Sigmoid colon (tissue), 7 donors: ENCODE results near the gene RSAD1. TPM values are rescaled to one million over a fixed set of nuclear protein-coding genes. Genes with fewer than 3 reads are reported as not detected.

Experiments
- DNase-seq: peaks from one replicate; pipeline ENCODE4 v3.0.0-alpha.2; 2019
- H3K27ac ChIP-seq, 4 donors: fragments of 200-600 bp; sonication (generic); one replicate each; pipeline ENCODE4 v1.5.1; 2016 to 2019; ENCODE audit warnings: mild to moderate bottlenecking in 1 of 4
- H3K27me3 ChIP-seq, 3 donors: fragments of 200-600 bp; sonication (generic); one replicate each; pipeline ENCODE4 v1.5.1; 2019; ENCODE audit warnings: mild to moderate bottlenecking in 1 of 3
- H3K36me3 ChIP-seq, 4 donors: fragments of 200-600 bp; sonication (generic); one replicate each; pipeline ENCODE4 v1.5.1; 2016 to 2019
- H3K4me1 ChIP-seq, 4 donors: fragments of 200-600 bp; sonication (generic); one replicate each; pipeline ENCODE4 v1.5.1; 2017 to 2019
- H3K4me3 ChIP-seq, 4 donors: fragments of 200-600 bp; sonication (generic); one replicate each; pipeline ENCODE4 v1.5.1; 2017 to 2019; ENCODE audit warnings: mild to moderate bottlenecking in 2 of 4, moderate library complexity in 1 of 4
- H3K9me3 ChIP-seq, 4 donors: fragments of 200-600 bp in 3 of 4; sonication (generic) in 3 of 4; one replicate each; pipeline versions ENCODE4 v1.5.1 to v1.6.1; 2013 to 2019
- EP300 ChIP-seq, 4 donors: sonication (generic); formaldehyde crosslinking; IDR thresholded peaks; one replicate each; pipeline ENCODE4 v1.6.1; 2017; ENCODE audit warnings: antibody characterized with exemption in 4 of 4
- POLR2A ChIP-seq, 2 donors: fragments of 450-650 bp; IDR thresholded peaks; one replicate each; pipeline ENCODE4 v1.6.1; 2016; ENCODE audit warnings: antibody characterized with exemption in 2 of 2, mild to moderate bottlenecking in 2 of 2, moderate library complexity in 2 of 2
- POLR2AphosphoS5 ChIP-seq, 4 donors: sonication (generic); formaldehyde crosslinking; IDR thresholded peaks; one replicate each; pipeline ENCODE4 v1.6.1; 2017; ENCODE audit warnings: antibody characterized with exemption in 4 of 4
- WGBS, 2 donors: extraction: QIAGEN DNeasy Blood & Tissue Kit; methylation state at CpG; one replicate each; pipeline ENCODE4 v1.1.7; 2013; 5-methylcytosine and 5-hydroxymethylcytosine counted together
- intact Hi-C: fragments of 100-400 bp; cut with DNase I; formaldehyde crosslinking; loops from one replicate; pipeline ENCODE4 v1.15.1; 2023
- polyA plus RNA-seq, 3 donors: library from polyadenylated mRNA; stranded (reverse); fragments of 200-250 nt; gene quantifications; one replicate each; pipeline ENCODE4 v1.2.3, GENCODE V29; 2013
- total RNA-seq, 4 donors: library from RNA; depleted of rRNA; stranded (reverse); fragments of >200 nt; gene quantifications; one replicate each; pipeline ENCODE4 v1.1.0, GENCODE V29; 2016
- TF ChIP-seq, protein P1 (sequence below), 4 experiments: fragments of 450-650 bp in 3 of 4; fragments of 200-600 bp in 1 of 4; IDR thresholded peaks; one replicate each; pipeline ENCODE4 v1.5.1; 2016 to 2019; ENCODE audit warnings: antibody characterized with exemption in 4 of 4, mild to moderate bottlenecking in 3 of 4, moderate library complexity in 2 of 4
- donor health status: healthy with polysubstance abuse.
- donor health status: Bipolar disorder and iron deficiency.
- donor health status: healthy.

Gene RSAD1
- total and polyA plus RNA-seq, 7 donors, result 18.6 to 33.6 (median 23.2) TPM

DNA sequence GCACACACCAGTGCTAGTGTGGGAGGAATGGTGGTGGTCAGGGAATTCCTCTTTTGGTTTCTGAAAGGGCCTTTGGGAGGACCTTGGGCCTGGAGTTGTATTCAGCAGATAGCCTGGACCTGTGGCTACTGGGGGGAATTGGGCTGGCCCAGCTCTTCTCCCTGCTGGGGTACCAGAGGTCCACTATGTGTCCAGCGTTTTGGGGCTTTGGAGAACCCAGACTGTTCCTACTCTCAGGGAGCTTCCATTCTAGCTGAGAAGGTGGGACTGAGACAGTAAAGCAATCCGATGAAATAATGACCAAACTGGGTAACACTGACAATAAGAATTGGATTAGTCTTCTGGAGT is 56.3 kb downstream of the RSAD1 start:
- WGBS, 2 donors, result 76 to 97% methylated on average over 2 of the region's 2 CpGs
- peaks cover 12 to 52% (median 40%) of the 10 kb centered on the region in 3 donors for H3K27me3 ChIP-seq
- no peak overlapping the region for H3K27ac ChIP-seq
- peaks cover 0 to 24% (median 20%) of the 10 kb centered on the region in 4 donors for H3K4me1 ChIP-seq
- no peaks in the 10 kb centered on the region for H3K36me3 ChIP-seq
- intact Hi-C loops, result no loop called here
- no peaks in the 10 kb centered on the region for H3K9me3 ChIP-seq
- TF ChIP-seq POLR2AphosphoS5 (IDR thresholded peaks at IDR 0.05), result no peak
- no peak for TF ChIP-seq EP300 (IDR thresholded peaks at IDR 0.05)
- TF ChIP-seq, protein P1, sequence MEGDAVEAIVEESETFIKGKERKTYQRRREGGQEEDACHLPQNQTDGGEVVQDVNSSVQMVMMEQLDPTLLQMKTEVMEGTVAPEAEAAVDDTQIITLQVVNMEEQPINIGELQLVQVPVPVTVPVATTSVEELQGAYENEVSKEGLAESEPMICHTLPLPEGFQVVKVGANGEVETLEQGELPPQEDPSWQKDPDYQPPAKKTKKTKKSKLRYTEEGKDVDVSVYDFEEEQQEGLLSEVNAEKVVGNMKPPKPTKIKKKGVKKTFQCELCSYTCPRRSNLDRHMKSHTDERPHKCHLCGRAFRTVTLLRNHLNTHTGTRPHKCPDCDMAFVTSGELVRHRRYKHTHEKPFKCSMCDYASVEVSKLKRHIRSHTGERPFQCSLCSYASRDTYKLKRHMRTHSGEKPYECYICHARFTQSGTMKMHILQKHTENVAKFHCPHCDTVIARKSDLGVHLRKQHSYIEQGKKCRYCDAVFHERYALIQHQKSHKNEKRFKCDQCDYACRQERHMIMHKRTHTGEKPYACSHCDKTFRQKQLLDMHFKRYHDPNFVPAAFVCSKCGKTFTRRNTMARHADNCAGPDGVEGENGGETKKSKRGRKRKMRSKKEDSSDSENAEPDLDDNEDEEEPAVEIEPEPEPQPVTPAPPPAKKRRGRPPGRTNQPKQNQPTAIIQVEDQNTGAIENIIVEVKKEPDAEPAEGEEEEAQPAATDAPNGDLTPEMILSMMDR (IDR thresholded peaks at IDR 0.05), result no peak
- no peak for TF ChIP-seq POLR2A (IDR thresholded peaks at IDR 0.05)
- no peak for DNase-seq
- no peak overlapping the region for H3K4me3 ChIP-seq

DNA sequence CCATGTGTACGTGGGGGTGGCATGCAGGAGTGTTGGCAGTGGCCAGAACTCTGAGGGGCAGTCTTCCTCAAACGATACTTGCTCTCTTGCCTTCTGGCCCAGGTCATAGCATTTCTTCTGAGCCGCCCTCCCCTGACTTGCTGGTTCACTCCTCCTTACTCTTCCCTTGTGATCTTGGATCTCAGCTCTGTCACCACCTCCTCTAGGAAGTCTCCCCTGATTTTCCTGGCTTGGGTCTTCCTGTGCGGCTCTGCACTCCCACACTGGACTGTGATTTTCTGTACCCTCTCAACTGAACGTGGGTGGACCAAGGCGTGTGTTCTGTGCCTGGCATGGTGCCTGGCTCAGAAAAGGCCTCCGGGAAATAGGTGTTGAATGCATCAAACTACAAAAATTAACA is 56.7 kb downstream of the RSAD1 start:
- whole genome bisulfite sequencing, 2 donors, result 70 to 86% methylated on average over 7 of the region's 7 CpGs
- H3K36me3 ChIP-seq, result no peaks in the 10 kb centered on the region
- H3K4me1 ChIP-seq, result peaks cover 0 to 24% (median 20%) of the 10 kb centered on the region in 4 donors
- peaks cover 12 to 47% (median 40%) of the 10 kb centered on the region in 3 donors for H3K27me3 ChIP-seq
- DNase-seq, result no peak
- no peak overlapping the region for H3K4me3 ChIP-seq
- no peak overlapping the region for H3K27ac ChIP-seq
- TF ChIP-seq POLR2A (IDR thresholded peaks at IDR 0.05) (no peak), POLR2AphosphoS5 (IDR thresholded peaks at IDR 0.05) (no peak), EP300 (IDR thresholded peaks at IDR 0.05) (no peak)
- TF ChIP-seq, protein P1 (IDR thresholded peaks at IDR 0.05), result no peak
- intact Hi-C loops, result no loop called here
- no peaks in the 10 kb centered on the region for H3K9me3 ChIP-seq

Other genes with a start within 250 kb of the RSAD1 start
- gene TMEM92, start 204.4 kb upstream of the RSAD1 start, total RNA-seq, result not detected
- 1 to 10 TPM; 2.5 to 9.7 (median 3.6) TPM for gene TMEM92, start 204.4 kb upstream of the RSAD1 start, polyA plus RNA-seq
- gene XYLT2, start 132.7 kb upstream of the RSAD1 start, total RNA-seq, result 10 to 100 TPM; 16.2 to 27.4 (median 18.3) TPM
- gene XYLT2, start 132.7 kb upstream of the RSAD1 start, polyA plus RNA-seq, result 10 to 100 TPM in 1 of 3 donors, 1 to 10 TPM in 2; 1.8 to 14.5 (median 2.5) TPM
- 10 to 100 TPM; 64.0 to 94.6 (median 75.6) TPM for gene MRPL27, start 105.7 kb upstream of the RSAD1 start, total RNA-seq
- 100 to 1,000 TPM; 151 to 234 (median 220) TPM for gene MRPL27, start 105.7 kb upstream of the RSAD1 start, polyA plus RNA-seq
- gene EME1, start 105.6 kb upstream of the RSAD1 start, total RNA-seq, result under 1 TPM in 1 of 4 donors, not detected in 3; 0.36 TPM
- gene EME1, start 105.6 kb upstream of the RSAD1 start, polyA plus RNA-seq, result 1 to 10 TPM in 2 of 3 donors, not detected in 1; 1.2 to 3.5 TPM
- 10 to 100 TPM; 32.4 to 38.8 (median 35.2) TPM for gene LRRC59, start 81.3 kb upstream of the RSAD1 start, total RNA-seq
- gene LRRC59, start 81.3 kb upstream of the RSAD1 start, polyA plus RNA-seq, result 100 to 1,000 TPM in 1 of 3 donors, 10 to 100 TPM in 2; 78.1 to 116 (median 84.6) TPM
- 10 to 100 TPM in 2 of 4 donors, 1 to 10 TPM in 2; 8.2 to 28.5 (median 11.0) TPM for gene ACSF2, start 52.6 kb upstream of the RSAD1 start, total RNA-seq
- 10 to 100 TPM; 49.9 to 61.7 (median 54.3) TPM for gene ACSF2, start 52.6 kb upstream of the RSAD1 start, polyA plus RNA-seq
- not detected for gene CHAD, start 10.0 kb upstream of the RSAD1 start, total RNA-seq
- 1 to 10 TPM; 3.7 to 7.2 (median 4.4) TPM for gene CHAD, start 10.0 kb upstream of the RSAD1 start, polyA plus RNA-seq
- 1 to 10 TPM in 3 of 4 donors, under 1 TPM in 1; 0.36 to 2.5 (median 1.7) TPM for gene MYCBPAP, start 29.6 kb downstream of the RSAD1 start, total RNA-seq
- 1 to 10 TPM in 1 of 3 donors, under 1 TPM in 1, not detected in 1; 0.23 to 2.1 TPM for gene MYCBPAP, start 29.6 kb downstream of the RSAD1 start, polyA plus RNA-seq
- gene EPN3, start 53.9 kb downstream of the RSAD1 start, total RNA-seq, result not detected
- 10 to 100 TPM; 23.4 to 31.7 (median 29.5) TPM for gene EPN3, start 53.9 kb downstream of the RSAD1 start, polyA plus RNA-seq
- 10 to 100 TPM; 40.8 to 81.7 (median 58.6) TPM for gene SPATA20, start 68.3 kb downstream of the RSAD1 start, total RNA-seq
- gene SPATA20, start 68.3 kb downstream of the RSAD1 start, polyA plus RNA-seq, result 10 to 100 TPM; 24.0 to 45.1 (median 40.6) TPM
- 1 to 10 TPM in 1 of 4 donors, under 1 TPM in 3; 0.33 to 1.4 (median 0.59) TPM for gene CACNA1G, start 81.9 kb downstream of the RSAD1 start, total RNA-seq
- under 1 TPM in 2 of 3 donors, not detected in 1; under 0.01 to 0.20 TPM for gene CACNA1G, start 81.9 kb downstream of the RSAD1 start, polyA plus RNA-seq
- 1 to 10 TPM in 3 of 4 donors, under 1 TPM in 1; 0.71 to 2.6 (median 1.8) TPM for gene ABCC3, start 156.0 kb downstream of the RSAD1 start, total RNA-seq
- 10 to 100 TPM; 11.4 to 94.1 (median 12.3) TPM for gene ABCC3, start 156.0 kb downstream of the RSAD1 start, polyA plus RNA-seq
- 10 to 100 TPM; 51.2 to 76.3 (median 63.7) TPM for gene ANKRD40, start 229.1 kb downstream of the RSAD1 start, total RNA-seq
- 10 to 100 TPM; 12.3 to 14.4 (median 12.9) TPM for gene ANKRD40, start 229.1 kb downstream of the RSAD1 start, polyA plus RNA-seq
- 100 to 1,000 TPM in 1 of 4 donors, 10 to 100 TPM in 3; 65.6 to 165 (median 76.2) TPM for gene LUC7L3, start 240.7 kb downstream of the RSAD1 start, total RNA-seq
- gene LUC7L3, start 240.7 kb downstream of the RSAD1 start, polyA plus RNA-seq, result 100 to 1,000 TPM in 1 of 3 donors, 10 to 100 TPM in 2; 43.2 to 188 (median 70.8) TPM